B cell (primary cell): ENCODE results near the gene PLIN4. TPM values are rescaled to one million over a fixed set of nuclear protein-coding genes. Genes with fewer than 3 reads are reported as not detected.

Experiments
- ATAC-seq: fragments of 200-7000 bp; cut with Tn5 transposase; one replicate; pipeline ENCODE4 v1.10.0; 2021; ENCODE audit warnings: low read depth, mild to moderate bottlenecking, moderate number of reproducible peaks, moderate library complexity
- CTCF ChIA-PET: fragments of 350-600 bp; sonication (Branson Sonifier 250); formaldehyde crosslinking; loops from one replicate; lab custom pipeline; 2021; ENCODE audit warnings: antibody characterized with exemption, inconsistent platforms; lab: Charles Lee
- POLR2A ChIA-PET: fragments of 350-600 bp; sonication (Branson Sonifier 250); formaldehyde crosslinking; loops from one replicate; lab custom pipeline; 2021; ENCODE audit warnings: antibody characterized with exemption; lab: Charles Lee
- DNase-seq: peaks from one replicate; pipeline ENCODE4 v3.0.0; 2013
- H2AFZ ChIP-seq: 2 replicates; pipeline ENCODE4 v1.6.1; 2012; ENCODE audit warnings: mild to moderate bottlenecking, low read depth, low read length; ENCODE audit not compliant: insufficient read depth, poor library complexity, severe bottlenecking
- H3K27ac ChIP-seq, 2 donors: 1 replicate in 1 of 2; 2 replicates in 1 of 2; pipeline ENCODE4 v1.5.1; 2012 to 2013; ENCODE audit warnings: low read length in 2 of 2, mild to moderate bottlenecking in 2 of 2, moderate library complexity in 1 of 2
- H3K27me3 ChIP-seq, 4 experiments: fragments of 200-600 bp in 1 of 4; sonication (generic) in 1 of 4; replicated peaks in 1 of 4; 1 replicate in 2 of 4; 2 replicates in 2 of 4; pipeline versions ENCODE4 v1.6.1 to v1.7.0; 2013 to 2016; ENCODE audit warnings: low read length in 3 of 4, mild to moderate bottlenecking in 2 of 4, mixed read lengths in 1 of 4, moderate library complexity in 1 of 4; ENCODE audit not compliant: insufficient read depth in 4 of 4, control insufficient read depth in 3 of 4; ENCODE audit errors: control extremely low read depth in 1 of 4
- H3K36me3 ChIP-seq, 2 experiments: replicated peaks in 1 of 2; 1 replicate in 1 of 2; 2 replicates in 1 of 2; pipeline versions ENCODE4 v1.6.1 to v1.7.1; 2013; ENCODE audit warnings: low read length in 1 of 2; ENCODE audit not compliant: insufficient read depth in 2 of 2, control insufficient read depth in 1 of 2; ENCODE audit errors: control extremely low read depth in 1 of 2, extremely low read depth in 1 of 2
- H3K4me1 ChIP-seq, 2 donors: fragments of 200-600 bp in 1 of 2; sonication (generic) in 1 of 2; 1 replicate in 1 of 2; 2 replicates in 1 of 2; pipeline versions ENCODE4 v1.5.1 to v1.6.1; 2013 to 2017; ENCODE audit warnings: low read length in 2 of 2; ENCODE audit not compliant: control insufficient read depth in 2 of 2, insufficient read depth in 2 of 2
- H3K4me2 ChIP-seq: replicated peaks from 2 replicates; pipeline ENCODE3; 2012; ENCODE audit warnings: mild to moderate bottlenecking, low read depth, low read length; ENCODE audit not compliant: poor library complexity, severe bottlenecking
- H3K4me3 ChIP-seq, 5 experiments: fragments of 200-600 bp in 1 of 5; sonication (generic) in 1 of 5; 1 replicate in 3 of 5; 2 replicates in 2 of 5; pipeline versions ENCODE4 v1.5.1 to v1.7.0; 2011 to 2016; ENCODE audit warnings: low read length in 4 of 5, mild to moderate bottlenecking in 4 of 5, low read depth in 2 of 5, control low read depth in 1 of 5, moderate library complexity in 1 of 5; ENCODE audit not compliant: insufficient read depth in 1 of 5; ENCODE audit errors: control extremely low read depth in 1 of 5, extremely low read depth in 1 of 5
- H3K79me2 ChIP-seq: fragments of 200-600 bp; sonication (generic); one replicate; pipeline ENCODE4 v1.6.0; 2016; ENCODE audit warnings: low read length; ENCODE audit not compliant: control insufficient read depth, insufficient read depth
- H3K9ac ChIP-seq: fragments of 200-600 bp; sonication (generic); 2 replicates; pipeline ENCODE4 v1.6.1; 2017; ENCODE audit warnings: mild to moderate bottlenecking, low read length, moderate library complexity
- H3K9me3 ChIP-seq, 3 donors: one replicate each; pipeline versions ENCODE4 v1.6.1 to v1.7.1; 2013; ENCODE audit warnings: low read length in 2 of 3; ENCODE audit not compliant: control insufficient read depth in 2 of 3, insufficient read depth in 1 of 3; ENCODE audit errors: control extremely low read depth in 1 of 3
- H4K20me1 ChIP-seq: 2 replicates; pipeline ENCODE4 v1.6.0; 2012; ENCODE audit warnings: mild to moderate bottlenecking, low read length; ENCODE audit not compliant: insufficient read depth, control insufficient read depth, poor library complexity, severe bottlenecking
- H3K27ac Mint-ChIP-seq: one replicate; pipeline ENCODE4 v1.8.0; 2021; ENCODE audit warnings: mixed read lengths
- H3K27me3 Mint-ChIP-seq: one replicate; pipeline ENCODE4 v1.8.0; 2021; ENCODE audit warnings: mixed read lengths
- H3K4me1 Mint-ChIP-seq: one replicate; pipeline ENCODE4 v1.8.0; 2021; ENCODE audit warnings: mixed read lengths
- H3K4me3 Mint-ChIP-seq: one replicate; pipeline ENCODE4 v1.8.0; 2021; ENCODE audit warnings: mixed read lengths
- H3K9me3 Mint-ChIP-seq: one replicate; pipeline ENCODE4 v1.8.0; 2022; ENCODE audit warnings: mixed read lengths; ENCODE audit not compliant: insufficient read depth
- CTCF ChIP-seq: fragments of 200-600 bp; IDR thresholded peaks from one replicate; pipeline ENCODE4 v1.8.0; 2022; ENCODE audit warnings: antibody characterized with exemption, mild to moderate bottlenecking
- EZH2 ChIP-seq: IDR thresholded peaks from 2 replicates; pipeline ENCODE4 v1.6.1; 2012; ENCODE audit warnings: borderline replicate concordance, low read depth, mild to moderate bottlenecking, moderate library complexity, low read length; ENCODE audit not compliant: insufficient read depth, poor library complexity, severe bottlenecking
- WGBS: methylation state at CpG from one replicate; pipeline ENCODE4 v1.1.5; 2013; ENCODE audit warnings: missing lambda C conversion rate; ENCODE audit not compliant: insufficient coverage; 5-methylcytosine and 5-hydroxymethylcytosine counted together
- intact Hi-C: fragments of 100-400 bp; cut with micrococcal nuclease; formaldehyde crosslinking; loops from one replicate; pipeline ENCODE4 v1.10.0; 2022
- polyA plus RNA-seq: library from polyadenylated mRNA; depleted of rRNA; stranded (reverse); fragments of >200 nt; gene quantifications from 2 replicates; pipeline ENCODE4 v1.2.3, GENCODE V29; 2012
- total RNA-seq, 2 donors: library from RNA; stranded (reverse); fragments of 120-200 nt in 1 of 2; gene quantifications; 1 replicate in 1 of 2; 2 replicates in 1 of 2; pipeline versions ENCODE4 v1.2.3 to v1.2.4, GENCODE V29; 2013 to 2022

Gene PLIN4
- total and polyA plus RNA-seq, 2 donors (not counting 1 experiment from before 2014, with no cell fraction given) = 0.04 to 0.07 TPM

GRCh38 chr19:4516939-4517300 is 1.4 kb downstream of the PLIN4 start:
- Histone ChIP-seq H3K4me3 (no peak overlapping the region), H3K9me3 (peaks cover 0 to 14% (median 0%) of the 10 kb centered on the region in 3 donors), H3K9ac (no peak overlapping the region), H4K20me1 (no peaks in the 10 kb centered on the region), H3K4me1 (no peaks in the 10 kb centered on the region), H3K27ac (no peak overlapping the region), H3K79me2 (no peaks in the 10 kb centered on the region), H3K4me2 (no peak overlapping the region), H2AFZ (no peak overlapping the region), H3K27me3 (peaks cover 0 to 2% (median 0%) of the 10 kb centered on the region in 4 experiments), H3K36me3 (no peaks in the 10 kb centered on the region)
- Mint-ChIP-seq H3K27me3 (peaks cover 3% of the 10 kb centered on the region), H3K4me3 (no peak overlapping the region), H3K9me3 (no peaks in the 10 kb centered on the region), H3K4me1 (no peaks in the 10 kb centered on the region), H3K27ac (no peak overlapping the region)
- ATAC-seq = no peak
- intact Hi-C loops = no loop called here
- TF ChIP-seq EZH2 (no peak), CTCF (no peak)
- POLR2A ChIA-PET = no interaction called here
- CTCF ChIA-PET = interaction anchor here (0.8 to 1.5 kb wide), 2 partner anchors 10 to 153 kb away, joined by 3 read pairs; partner anchors contain the start of gene MYDGF
- no peak for DNase-seq
- WGBS = 47% methylated on average over 8 of the region's 8 CpGs

- intact Hi-C loops = no loop called here
- ChIA-PET CTCF (interaction anchor here (1.5 kb wide), 1 partner anchor 10 kb away, joined by 3 read pairs; no protein-coding TSS in a partner anchor), POLR2A (no interaction called here)
- Histone ChIP-seq H3K4me3 (no peak overlapping the region), H3K9ac (no peak overlapping the region), H3K27ac (no peak overlapping the region), H3K4me1 (no peaks in the 10 kb centered on the region), H3K9me3 (peaks cover 0 to 14% (median 0%) of the 10 kb centered on the region in 3 donors), H2AFZ (no peak overlapping the region), H3K27me3 (peaks cover 0 to 2% (median 0%) of the 10 kb centered on the region in 4 experiments), H3K4me2 (no peak overlapping the region), H3K79me2 (no peaks in the 10 kb centered on the region), H4K20me1 (no peaks in the 10 kb centered on the region), H3K36me3 (no peaks in the 10 kb centered on the region)
- H3K4me1 Mint-ChIP-seq = no peaks in the 10 kb centered on the region
- peaks cover 3% of the 10 kb centered on the region for H3K27me3 Mint-ChIP-seq
- DNase-seq = no peak
- 64% methylated on average over 13 of the region's 14 CpGs for WGBS
- TF ChIP-seq EZH2 = no peak
- TF ChIP-seq CTCF = no peak
- ATAC-seq = no peak
- no peak overlapping the region for H3K4me3 Mint-ChIP-seq
- no peak overlapping the region for H3K27ac Mint-ChIP-seq
- no peaks in the 10 kb centered on the region for H3K9me3 Mint-ChIP-seq
These were observed 1.9 kb downstream of the PLIN4 start for GRCh38 chr19:4516199-4516938.
